ENCODE data around the gene F12. TPM values are rescaled to one million over a fixed set of nuclear protein-coding genes. Genes with fewer than 3 reads are reported as not detected.

The F12 gene
- 1.3 and 1.5 TPM in 2 replicates for total RNA-seq (2012; rRNA removed)

- Histone ChIP-seq H3K9me3 (replicated peaks; ENCODE audit: low read length) (no peaks in the 10 kb centered on the region), H3K9ac (ENCODE audit: low read depth, low read length) (no peak within 1 kb of the TSS), H3K27me3 (ENCODE audit: control insufficient read depth, insufficient read depth, low read length) (peaks cover 53% of the 10 kb centered on the region), H3K4me2 (ENCODE audit: low read length) (no peak within 1 kb of the TSS), H3K4me3 (ENCODE audit: low read length) (no peak within 1 kb of the TSS), H3K36me3 (ENCODE audit: insufficient read depth, low read length) (no peaks in the 10 kb centered on the region), H3K4me1 (ENCODE audit: control insufficient read depth, insufficient read depth, low read length) (peaks cover 9% of the 10 kb centered on the region)
These were observed at the start of gene F12 for GRCh38 chr5:177409043-177409801. TSS of gene F12 (minus strand) at chr5:177409564. CDS start at chr5:177409527, 37 bp downstream.

GRCh38 chr5:177458912-177459350 lies 49.6 kb upstream of the F12 start:
- Histone ChIP-seq H3K9ac (ENCODE audit: low read depth, low read length) (no peak overlapping the region), H3K36me3 (ENCODE audit: insufficient read depth, low read length) (peaks cover 55% of the 10 kb centered on the region), H3K9me3 (replicated peaks; ENCODE audit: low read length) (no peaks in the 10 kb centered on the region), H3K4me2 (ENCODE audit: low read length) (no peak overlapping the region), H3K27me3 (ENCODE audit: control insufficient read depth, insufficient read depth, low read length) (no peaks in the 10 kb centered on the region), H3K4me3 (ENCODE audit: low read length) (no peak overlapping the region), H3K4me1 (ENCODE audit: control insufficient read depth, insufficient read depth, low read length) (peaks cover 30% of the 10 kb centered on the region)

GRCh38 chr5:177457852-177458681 lies 48.7 kb upstream of the F12 start:
- Histone ChIP-seq H3K4me2 (ENCODE audit: low read length) (no peak overlapping the region), H3K4me1 (ENCODE audit: control insufficient read depth, insufficient read depth, low read length) (peaks cover 33% of the 10 kb centered on the region), H3K9me3 (replicated peaks; ENCODE audit: low read length) (no peaks in the 10 kb centered on the region), H3K4me3 (ENCODE audit: low read length) (no peak overlapping the region), H3K36me3 (ENCODE audit: insufficient read depth, low read length) (peaks cover 48% of the 10 kb centered on the region), H3K9ac (ENCODE audit: low read depth, low read length) (no peak overlapping the region), H3K27me3 (ENCODE audit: control insufficient read depth, insufficient read depth, low read length) (no peaks in the 10 kb centered on the region)

- Histone ChIP-seq H3K4me1 (ENCODE audit: control insufficient read depth, insufficient read depth, low read length) (peaks cover 33% of the 10 kb centered on the region), H3K27me3 (ENCODE audit: control insufficient read depth, insufficient read depth, low read length) (no peaks in the 10 kb centered on the region), H3K36me3 (ENCODE audit: insufficient read depth, low read length) (peaks cover 42% of the 10 kb centered on the region), H3K4me3 (ENCODE audit: low read length) (no peak overlapping the region), H3K4me2 (ENCODE audit: low read length) (no peak overlapping the region), H3K9me3 (replicated peaks; ENCODE audit: low read length) (no peaks in the 10 kb centered on the region), H3K9ac (ENCODE audit: low read depth, low read length) (no peak overlapping the region)
These were observed 47.9 kb upstream of the F12 start for GRCh38 chr5:177456976-177457851.

GRCh38 chr5:177456591-177456964 lies 47.2 kb upstream of the F12 start:
- Histone ChIP-seq H3K4me1 (ENCODE audit: control insufficient read depth, insufficient read depth, low read length) (peaks cover 33% of the 10 kb centered on the region), H3K4me3 (ENCODE audit: low read length) (no peak overlapping the region), H3K9me3 (replicated peaks; ENCODE audit: low read length) (no peaks in the 10 kb centered on the region), H3K9ac (ENCODE audit: low read depth, low read length) (no peak overlapping the region), H3K27me3 (ENCODE audit: control insufficient read depth, insufficient read depth, low read length) (no peaks in the 10 kb centered on the region), H3K4me2 (ENCODE audit: low read length) (no peak overlapping the region), H3K36me3 (ENCODE audit: insufficient read depth, low read length) (peaks cover 37% of the 10 kb centered on the region)

GRCh38 chr5:177455661-177456590 lies 46.6 kb upstream of the F12 start:
- H3K4me1 ChIP-seq (ENCODE audit: control insufficient read depth, insufficient read depth, low read length): peaks cover 33% of the 10 kb centered on the region
- no peaks in the 10 kb centered on the region for H3K9me3 ChIP-seq (replicated peaks; ENCODE audit: low read length)
- peak overlapping the region; percentile 56 for H3K9ac ChIP-seq (ENCODE audit: low read depth, low read length)
- peak overlapping the region; percentile 93 for H3K4me2 ChIP-seq (ENCODE audit: low read length)
- peak overlapping the region; percentile 69 for H3K4me3 ChIP-seq (ENCODE audit: low read length)
- peaks cover 36% of the 10 kb centered on the region for H3K36me3 ChIP-seq (ENCODE audit: insufficient read depth, low read length)
- H3K27me3 ChIP-seq (ENCODE audit: control insufficient read depth, insufficient read depth, low read length): no peaks in the 10 kb centered on the region

- peak overlapping the region; percentile 69 for H3K4me3 ChIP-seq (ENCODE audit: low read length)
These were observed 45.8 kb upstream of the F12 start for GRCh38 chr5:177455036-177455660.

GRCh38 chr5:177454397-177455035 lies 45.2 kb upstream of the F12 start:
- H3K4me2 ChIP-seq (ENCODE audit: low read length): peak overlapping the region; percentile 93
- peak overlapping the region; percentile 69 for H3K4me3 ChIP-seq (ENCODE audit: low read length)
- no peaks in the 10 kb centered on the region for H3K9me3 ChIP-seq (replicated peaks; ENCODE audit: low read length)
- peaks cover 31% of the 10 kb centered on the region for H3K36me3 ChIP-seq (ENCODE audit: insufficient read depth, low read length)
- H3K27me3 ChIP-seq (ENCODE audit: control insufficient read depth, insufficient read depth, low read length): no peaks in the 10 kb centered on the region
- peak overlapping the region; percentile 56 for H3K9ac ChIP-seq (ENCODE audit: low read depth, low read length)
- peaks cover 33% of the 10 kb centered on the region for H3K4me1 ChIP-seq (ENCODE audit: control insufficient read depth, insufficient read depth, low read length)

More at GRCh38 chr5:177455036-177455660, 45.8 kb upstream of the F12 start:
- Histone ChIP-seq H3K4me1 (ENCODE audit: control insufficient read depth, insufficient read depth, low read length) (peaks cover 33% of the 10 kb centered on the region), H3K9ac (ENCODE audit: low read depth, low read length) (peak overlapping the region; percentile 56), H3K4me2 (ENCODE audit: low read length) (peak overlapping the region; percentile 93), H3K9me3 (replicated peaks; ENCODE audit: low read length) (no peaks in the 10 kb centered on the region), H3K27me3 (ENCODE audit: control insufficient read depth, insufficient read depth, low read length) (no peaks in the 10 kb centered on the region), H3K36me3 (ENCODE audit: insufficient read depth, low read length) (peaks cover 36% of the 10 kb centered on the region)

- Histone ChIP-seq H3K36me3 (ENCODE audit: insufficient read depth, low read length) (peaks cover 28% of the 10 kb centered on the region), H3K4me1 (ENCODE audit: control insufficient read depth, insufficient read depth, low read length) (peaks cover 33% of the 10 kb centered on the region), H3K9me3 (replicated peaks; ENCODE audit: low read length) (no peaks in the 10 kb centered on the region), H3K4me2 (ENCODE audit: low read length) (peak overlapping the region; percentile 93), H3K4me3 (ENCODE audit: low read length) (peak overlapping the region; percentile 69), H3K27me3 (ENCODE audit: control insufficient read depth, insufficient read depth, low read length) (no peaks in the 10 kb centered on the region), H3K9ac (ENCODE audit: low read depth, low read length) (peak overlapping the region; percentile 53)
These were observed 44.6 kb upstream of the F12 start for GRCh38 chr5:177453852-177454396.
